NCI-H460 (cell line): ENCODE results near the gene ACMSD. TPM values are rescaled to one million over a fixed set of nuclear protein-coding genes. Genes with fewer than 3 reads are reported as not detected.
"Not testable (repeated sequence)": the region's sequence is repeated elsewhere in the genome, so short reads cannot be mapped to it uniquely, and the experiment has no call there.

ENCODE experiments used
- DNase-seq: peaks from one replicate; pipeline ENCODE4 v3.0.0-alpha.2; 2016; ENCODE audit warnings: low read depth; ENCODE audit errors: extremely low read depth
- polyA plus RNA-seq: library from polyadenylated mRNA; depleted of rRNA; stranded (reverse); fragments of >200 nt; gene quantifications from 2 replicates; pipeline ENCODE4 v1.2.3, GENCODE V29; 2014; cell fraction: nucleus; rRNA removed
- total RNA-seq: library from RNA; depleted of rRNA; stranded (reverse); fragments of >200 nt; shearing (Covaris generic); gene quantifications from 2 replicates; pipeline ENCODE4 v1.2.3, GENCODE V29; 2014; rRNA removed

Gene ACMSD
- total RNA-seq, result not detected in 2 replicates
- not detected in 2 replicates for polyA plus RNA-seq

GRCh38 chr2:134838143-134838620, at the start of gene ACMSD:
Gene ACMSD (plus strand): TSS chr2:134838616. CDS start chr2:134838683, 67 bp downstream.
- no peak for DNase-seq

- DNase-seq, result no peak
These were observed 47.9 kb upstream of the ACMSD start for GRCh38 chr2:134790487-134790886.

GRCh38 chr2:134791616-134792015, 46.8 kb upstream of the ACMSD start:
- no peak for DNase-seq

GRCh38 chr2:134792186-134792585, 46.2 kb upstream of the ACMSD start:
- no peak for DNase-seq

GRCh38 chr2:134795765-134796164, 42.7 kb upstream of the ACMSD start:
- no peak for DNase-seq

GRCh38 chr2:134796373-134796772, 42.0 kb upstream of the ACMSD start:
- no peak for DNase-seq

GRCh38 chr2:134799936-134800335, 38.5 kb upstream of the ACMSD start:
- no peak for DNase-seq

GRCh38 chr2:134800341-134800740, 38.1 kb upstream of the ACMSD start:
- DNase-seq, result no peak

GRCh38 chr2:134803609-134804405, 34.6 kb upstream of the ACMSD start:
- not testable (repeated sequence) for DNase-seq

GRCh38 chr2:134815741-134816140, 22.7 kb upstream of the ACMSD start:
- DNase-seq, result no peak

GRCh38 chr2:134818321-134818720, 20.1 kb upstream of the ACMSD start:
- no peak for DNase-seq

GRCh38 chr2:134819334-134819733, 19.1 kb upstream of the ACMSD start:
- peak; percentile 28 for DNase-seq

- DNase-seq, result no peak
These were observed 15.0 kb upstream of the ACMSD start for GRCh38 chr2:134823431-134823830.

GRCh38 chr2:134823832-134824231, 14.6 kb upstream of the ACMSD start:
- DNase-seq, result no peak

- DNase-seq, result not testable (repeated sequence)
These were observed 12.7 kb upstream of the ACMSD start for GRCh38 chr2:134825716-134826115.

GRCh38 chr2:134835471-134835870, 2.9 kb upstream of the ACMSD start:
- no peak for DNase-seq

GRCh38 chr2:134836986-134837385, 1.4 kb upstream of the ACMSD start:
- DNase-seq, result no peak

GRCh38 chr2:134839649-134840048, 1.2 kb downstream of the ACMSD start:
- no peak for DNase-seq

GRCh38 chr2:134842930-134843490, 4.6 kb downstream of the ACMSD start:
- no peak for DNase-seq

GRCh38 chr2:134843968-134844367, 5.6 kb downstream of the ACMSD start:
- no peak for DNase-seq

GRCh38 chr2:134845028-134845427, 6.6 kb downstream of the ACMSD start:
- DNase-seq, result no peak

GRCh38 chr2:134845719-134846118, 7.3 kb downstream of the ACMSD start:
- no peak for DNase-seq
